Islet of Langerhans (tissue), 1 donor: ENCODE measurements around the gene PAK3.

Experiments
- FAIRE-seq: peaks from one replicate; lab custom pipeline; 2011; peaks lifted over from hg19 to GRCh38; lab: Jason Lieb, UNC

The PAK3 gene

DNA sequence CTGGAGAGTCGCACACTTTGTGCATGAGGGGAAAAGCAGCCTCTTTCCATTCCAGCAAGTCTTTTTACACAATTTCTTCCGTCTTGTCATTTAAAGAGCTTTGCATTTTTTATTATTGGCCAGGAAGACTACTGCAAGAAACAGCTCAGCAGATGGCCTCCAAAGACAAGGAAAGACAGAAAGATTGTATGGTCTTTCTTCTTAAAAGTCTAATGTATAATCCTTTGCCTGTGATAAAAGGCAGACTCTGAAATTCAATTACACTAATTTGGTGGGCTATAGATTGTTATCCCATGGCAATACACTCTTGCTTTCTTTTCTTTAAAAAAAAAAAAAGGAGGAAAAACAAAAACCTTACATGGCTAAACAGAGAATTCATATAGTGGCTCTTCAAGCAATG is 168.4 kb downstream of the PAK3 start:
- FAIRE-seq, result no peak

DNA sequence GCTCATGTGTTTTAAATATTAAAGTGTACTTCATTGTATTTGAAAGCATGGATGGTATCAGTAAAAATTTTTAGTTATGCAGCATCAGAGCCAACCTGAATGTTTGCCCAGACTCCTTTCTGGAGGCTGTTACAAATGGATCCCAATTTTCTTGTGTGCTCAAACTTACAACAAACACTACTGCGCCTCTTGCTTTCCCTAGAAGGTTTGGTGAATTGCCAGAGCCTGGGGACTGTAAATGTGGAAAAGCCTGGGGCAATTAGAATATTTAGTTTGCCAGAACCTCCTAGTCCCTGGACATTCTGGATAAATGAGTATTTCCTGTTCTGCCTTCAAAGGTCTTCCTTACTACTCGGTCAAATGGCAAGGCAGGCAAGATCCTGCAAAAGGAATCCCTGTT is 169.5 kb downstream of the PAK3 start:
- no peak for FAIRE-seq

DNA sequence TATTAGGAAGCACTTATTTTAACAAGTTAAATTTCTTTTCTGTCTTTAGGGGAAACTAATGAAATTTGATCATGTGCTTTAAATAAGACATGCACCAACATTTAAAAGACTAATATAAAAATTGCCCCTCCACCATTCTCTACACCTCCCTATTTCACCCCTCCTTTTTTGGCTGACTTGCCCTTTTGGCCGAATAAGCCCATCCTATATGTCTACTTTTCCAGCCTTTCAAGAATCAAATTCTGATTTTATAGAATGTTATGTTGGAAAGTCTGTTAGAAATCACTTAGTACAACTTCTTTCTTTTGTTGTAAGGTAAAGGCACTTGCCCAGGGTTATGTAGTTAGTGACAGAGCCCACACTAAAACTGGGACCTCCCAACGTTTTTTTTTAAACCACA is 172.5 kb downstream of the PAK3 start:
- FAIRE-seq, result no peak

DNA sequence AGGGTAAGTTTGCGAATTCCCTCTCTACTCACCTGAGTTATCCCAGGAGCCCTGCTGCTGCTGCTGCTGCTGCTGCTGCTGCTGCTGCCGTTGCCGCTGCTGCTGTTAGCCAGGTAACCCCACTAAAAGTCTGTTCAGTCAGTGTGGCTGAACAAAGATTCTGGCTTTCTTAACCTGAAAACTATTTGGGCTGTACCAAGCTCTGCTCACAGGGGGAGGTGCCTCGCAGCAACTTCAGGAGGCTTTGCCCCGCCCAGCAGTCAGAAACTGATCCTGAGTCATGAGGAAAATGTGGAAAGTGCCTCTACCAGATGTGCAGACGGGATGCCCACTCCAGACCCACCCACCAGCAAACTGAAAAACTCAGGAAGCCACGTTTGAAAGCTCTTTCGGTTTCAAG is 174.3 kb downstream of the PAK3 start, which contains the start of gene CAPN6:
CAPN6 (minus strand) TSS at position 145 of the 400 bp plus-strand sequence. CDS start 6,547 bp downstream, outside the sequence.
- no peak for FAIRE-seq
